ENCODE data around the gene GAB1. TPM values are rescaled to one million over a fixed set of nuclear protein-coding genes. Genes with fewer than 3 reads are reported as not detected.

GAB1 gene
- total and polyA plus RNA-seq, 2 of the 8 experiments (the other 6 are each of a cell fraction or from before 2014, with no cell fraction given), result 6.8 to 21.3 TPM

- TF ChIP-seq CHD7 (IDR thresholded peaks at IDR 0.05; ENCODE audit: insufficient replicate concordance, low read length), result no peak
- no peak for TF ChIP-seq MAFK (IDR thresholded peaks at IDR 0.05; ENCODE audit: low read depth, low read length)
- no peak for TF ChIP-seq BACH1 (IDR thresholded peaks at IDR 0.05; ENCODE audit: low read length)
- no peak for TF ChIP-seq TBP (IDR thresholded peaks at IDR 0.05; ENCODE audit: low read depth, low read length)
- TF ChIP-seq RNF2 (IDR thresholded peaks at IDR 0.05; ENCODE audit: borderline replicate concordance, low read depth, low read length, missing control alignments, poor library complexity, severe bottlenecking), result no peak
- TF ChIP-seq CTBP2 (IDR thresholded peaks at IDR 0.05; ENCODE audit: borderline replicate concordance, insufficient read depth, insufficient read length, low read length), result no peak
- no peak for TF ChIP-seq TAF1 (IDR thresholded peaks at IDR 0.05; ENCODE audit: low read depth, low read length)
- no peak for TF ChIP-seq EZH2 (IDR thresholded peaks at IDR 0.05; ENCODE audit: low read depth, low read length, severe bottlenecking)
- no peak for TF ChIP-seq TAF7 (optimal IDR thresholded peaks at IDR 0.05; ENCODE audit: borderline replicate concordance, low read depth, low read length)
- no peak for TF ChIP-seq SUZ12 (IDR thresholded peaks at IDR 0.05; ENCODE audit: low read length)
- TF ChIP-seq SIRT6 (IDR thresholded peaks at IDR 0.05; ENCODE audit: low read length), result no peak
- TF ChIP-seq CREB1 (IDR thresholded peaks at IDR 0.05), result no peak
Observed at GRCh38 chr4:143291314-143291713, 45.4 kb upstream of the GAB1 start (continued).
